SK-N-SH treated with all-trans-retinoic acid at 6 μM for 48 hours (cell line): ENCODE data around the gene KHK.

ENCODE experiments used
- ARNTL ChIP-seq: fragments of 450-650 bp; formaldehyde crosslinking; IDR thresholded peaks from 2 replicates; pipeline ENCODE4 v1.5.0; 2020; ENCODE audit warnings: low read depth, mild to moderate bottlenecking, moderate library complexity, borderline replicate concordance
- BACH2 ChIP-seq: fragments of 250-450 bp; sonication (Bioruptor Pico); IDR thresholded peaks from 2 replicates; pipeline ENCODE4 v1.9.0; 2021; ENCODE audit warnings: mild to moderate bottlenecking, borderline replicate concordance
- CREB5 ChIP-seq: fragments of 250-450 bp; sonication (Bioruptor Pico); IDR thresholded peaks from 2 replicates; pipeline ENCODE4 v1.5.1; 2020; ENCODE audit warnings: low read depth, mild to moderate bottlenecking, moderate library complexity
- CSDC2 ChIP-seq: fragments of 250-450 bp; sonication (Bioruptor Pico); IDR thresholded peaks from 2 replicates; pipeline ENCODE4 v1.5.0; 2020; ENCODE audit warnings: mild to moderate bottlenecking, moderate library complexity
- ESRRG ChIP-seq: fragments of 250-450 bp; sonication (Bioruptor Pico); IDR thresholded peaks from 2 replicates; pipeline ENCODE4 v1.6.1; 2021; ENCODE audit warnings: mild to moderate bottlenecking
- PATZ1 ChIP-seq: fragments of 250-450 bp; sonication (Bioruptor Pico); IDR thresholded peaks from 2 replicates; pipeline ENCODE4 v1.8.0; 2020; ENCODE audit warnings: mild to moderate bottlenecking, moderate library complexity, borderline replicate concordance
- RARB ChIP-seq: fragments of 250-450 bp; sonication (Bioruptor Pico); IDR thresholded peaks from 2 replicates; pipeline ENCODE4 v1.8.0; 2021; ENCODE audit warnings: mild to moderate bottlenecking, moderate library complexity
- SNAI2 ChIP-seq: fragments of 250-450 bp; sonication (Bioruptor Pico); IDR thresholded peaks from 2 replicates; pipeline ENCODE4 v1.5.0; 2020; ENCODE audit warnings: mild to moderate bottlenecking, moderate library complexity
- TCF4 ChIP-seq: fragments of 250-450 bp; sonication (Bioruptor Pico); IDR thresholded peaks from 2 replicates; pipeline ENCODE4 v1.8.0; 2021; ENCODE audit warnings: mild to moderate bottlenecking, moderate library complexity, borderline replicate concordance
- TSHZ2 ChIP-seq: fragments of 250-450 bp; sonication (Bioruptor Pico); IDR thresholded peaks from 2 replicates; pipeline ENCODE4 v1.5.0; 2020; ENCODE audit warnings: mild to moderate bottlenecking, moderate library complexity
- ZFP3 ChIP-seq: fragments of 250-450 bp; sonication (Bioruptor Pico); IDR thresholded peaks from 2 replicates; pipeline ENCODE4 v1.5.0; 2020; ENCODE audit warnings: mild to moderate bottlenecking, moderate library complexity
- ZFP30 ChIP-seq: fragments of 450-650 bp; formaldehyde crosslinking; IDR thresholded peaks from 2 replicates; pipeline ENCODE4 v1.5.0; 2022; ENCODE audit warnings: mild to moderate bottlenecking, moderate library complexity
- ZNF8 ChIP-seq: fragments of 450-650 bp; formaldehyde crosslinking; IDR thresholded peaks from 2 replicates; pipeline ENCODE4 v1.5.0; 2020; ENCODE audit warnings: mild to moderate bottlenecking, moderate library complexity

GRCh38 chr2:27086090-27086723 lies 365 bp upstream of the KHK start:
- TF ChIP-seq CREB5 (CRISPR knock-in tag) (no peak), ESRRG (CRISPR knock-in tag) (no peak), ZNF8 (no peak), ZFP3 (CRISPR knock-in tag) (no peak), RARB (no peak), ARNTL (CRISPR knock-in tag) (peak; percentile 76; the same call in 1 of the 2 replicates), SNAI2 (CRISPR knock-in tag) (no peak), CSDC2 (no peak), ZFP30 (CRISPR knock-in tag) (no peak), TSHZ2 (CRISPR knock-in tag) (peak; percentile 29; the same call in 1 of the 2 replicates), TCF4 (no peak), PATZ1 (CRISPR knock-in tag) (no peak), BACH2 (CRISPR knock-in tag) (no peak)
